TTC549 (cell line): ENCODE results near the gene BBS1.

Source experiments
- FAIRE-seq: peaks from 2 replicates; lab custom pipeline; 2012; peaks lifted over from hg19 to GRCh38; lab: Jason Lieb, UNC

BBS1 gene

DNA sequence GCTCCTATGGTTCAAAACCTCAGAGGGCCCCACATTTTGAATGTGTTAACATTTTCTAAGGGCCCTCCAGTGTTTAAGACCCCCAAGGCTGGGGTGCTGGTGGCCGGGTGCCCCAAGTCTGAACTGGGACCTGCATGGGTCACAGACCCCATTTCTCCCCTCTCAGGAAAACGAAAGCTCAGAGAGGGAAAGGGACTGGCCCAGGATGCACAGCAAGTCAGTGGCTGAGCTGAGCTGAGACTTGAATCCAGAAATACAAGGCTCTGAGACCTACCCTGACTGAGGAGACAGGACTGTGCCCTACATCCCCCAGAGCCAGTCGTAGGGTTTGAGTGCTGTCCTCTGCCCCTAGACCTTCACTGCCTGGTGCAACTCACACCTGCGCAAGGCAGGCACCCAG is 40.5 kb downstream of the BBS1 start:
- FAIRE-seq: no peak

DNA sequence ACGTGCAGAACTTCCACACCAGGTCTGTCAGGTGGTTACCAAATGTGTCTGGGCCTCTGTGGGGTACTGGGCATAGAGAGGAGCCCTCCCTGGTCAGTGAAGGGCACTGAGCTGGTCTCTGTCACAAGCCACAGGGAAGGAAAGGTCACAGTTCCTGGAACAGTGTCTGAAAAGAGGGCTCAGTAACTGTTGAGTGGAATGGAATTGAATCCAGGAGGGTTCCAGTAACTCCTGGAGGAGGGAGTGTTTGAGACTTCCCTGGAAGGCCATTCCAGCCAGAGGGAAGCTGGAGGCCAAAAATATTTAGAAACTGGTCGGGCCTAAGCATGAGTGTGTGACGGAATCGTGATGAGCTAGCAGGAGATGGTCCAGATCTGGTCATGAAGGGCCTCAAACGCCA is 44.2 kb downstream of the BBS1 start:
- no peak for FAIRE-seq

DNA sequence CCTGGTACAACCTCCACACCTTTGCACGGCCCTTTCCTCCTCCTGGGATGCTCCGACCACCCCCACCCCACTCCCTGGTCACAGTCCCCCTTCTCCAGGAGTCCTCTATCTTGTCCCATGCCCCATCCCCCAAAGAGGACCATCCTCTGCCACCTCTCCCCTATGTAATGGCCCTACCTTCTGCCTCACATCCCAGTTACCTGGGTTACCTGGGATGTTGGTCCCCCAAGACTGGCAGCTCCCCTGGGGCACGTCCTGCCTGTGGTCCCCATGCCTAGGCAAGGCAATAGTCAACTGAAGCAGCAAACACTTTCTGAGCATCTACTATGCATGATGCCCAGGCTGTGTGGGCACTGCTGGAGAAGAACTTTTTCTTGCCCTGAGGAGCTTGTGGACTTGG is 45.0 kb downstream of the BBS1 start:
- FAIRE-seq: no peak

DNA sequence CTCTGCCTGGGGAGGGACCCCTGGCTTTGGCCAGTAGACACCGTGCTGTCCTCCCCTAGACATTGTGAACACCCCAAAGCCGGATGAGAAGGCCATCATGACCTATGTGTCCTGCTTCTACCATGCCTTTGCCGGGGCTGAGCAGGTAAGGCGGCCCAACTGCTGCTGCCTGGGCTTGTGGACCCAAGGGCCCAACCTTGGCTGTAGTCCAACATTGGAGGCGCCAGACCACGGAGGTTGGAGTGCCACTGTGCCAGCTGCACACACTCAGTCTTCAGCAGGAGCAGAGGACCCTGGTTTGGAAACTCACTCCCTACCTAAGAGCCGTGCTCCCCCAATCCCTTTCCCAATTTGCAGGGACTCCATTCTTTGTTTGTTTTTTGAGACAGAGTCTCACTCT is 45.7 kb downstream of the BBS1 start:
- no peak for FAIRE-seq

DNA sequence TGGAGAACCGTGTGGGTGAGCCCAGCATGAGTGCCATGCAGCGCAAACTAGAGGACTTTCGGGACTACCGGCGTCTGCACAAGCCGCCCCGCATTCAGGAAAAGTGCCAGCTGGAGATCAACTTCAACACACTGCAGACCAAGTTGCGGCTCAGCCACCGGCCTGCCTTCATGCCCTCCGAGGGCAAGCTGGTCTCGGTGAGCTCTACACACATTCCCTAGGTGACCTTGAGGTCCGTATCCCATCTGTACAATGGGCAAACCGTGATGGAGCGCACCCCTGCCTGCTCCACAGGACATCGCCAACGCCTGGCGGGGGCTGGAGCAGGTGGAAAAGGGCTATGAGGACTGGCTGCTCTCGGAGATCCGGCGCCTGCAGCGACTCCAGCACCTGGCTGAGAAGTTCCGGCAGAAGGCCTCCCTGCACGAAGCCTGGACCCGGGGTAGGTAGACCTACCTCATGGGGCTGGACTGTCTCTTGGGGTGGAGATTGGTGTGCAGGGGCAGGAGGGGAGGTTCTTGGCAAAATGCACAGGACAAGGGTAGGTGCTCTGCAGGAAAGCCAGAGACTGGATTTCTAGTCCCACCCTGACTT is 47.4 kb downstream of the BBS1 start:
- no peak for FAIRE-seq

DNA sequence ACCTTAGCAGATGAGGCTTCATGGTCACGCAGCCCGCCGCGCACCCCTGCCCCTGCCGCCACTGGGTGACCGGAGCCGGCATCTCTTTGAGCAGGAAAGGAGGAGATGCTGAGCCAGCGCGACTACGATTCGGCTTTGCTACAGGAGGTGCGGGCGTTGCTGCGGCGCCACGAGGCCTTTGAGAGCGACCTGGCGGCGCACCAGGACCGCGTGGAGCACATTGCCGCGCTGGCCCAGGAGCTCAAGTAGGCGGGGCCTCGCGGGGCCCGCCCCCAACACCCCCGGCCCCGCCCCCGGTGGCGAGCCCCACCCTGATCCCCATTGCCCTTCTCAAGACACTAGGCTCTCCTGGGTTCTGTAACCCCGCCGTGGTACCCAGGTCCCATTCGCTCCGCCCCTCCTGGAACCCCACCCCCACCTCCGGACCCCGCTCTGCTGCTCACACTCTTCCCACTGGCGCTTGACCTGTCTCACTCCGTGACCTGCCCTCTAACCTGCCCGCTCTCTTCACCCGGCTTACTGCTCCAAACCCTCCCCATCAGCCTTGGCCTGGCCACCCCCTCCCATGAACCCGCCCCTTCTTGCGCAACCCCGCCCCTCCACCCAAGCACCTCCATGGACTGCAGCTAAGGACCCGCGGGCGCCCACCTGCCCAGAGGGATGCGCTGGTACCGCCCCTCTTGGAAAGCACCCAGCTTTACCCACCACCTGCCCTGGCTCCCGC is 48.9 kb downstream of the BBS1 start:
- FAIRE-seq: no peak

DNA sequence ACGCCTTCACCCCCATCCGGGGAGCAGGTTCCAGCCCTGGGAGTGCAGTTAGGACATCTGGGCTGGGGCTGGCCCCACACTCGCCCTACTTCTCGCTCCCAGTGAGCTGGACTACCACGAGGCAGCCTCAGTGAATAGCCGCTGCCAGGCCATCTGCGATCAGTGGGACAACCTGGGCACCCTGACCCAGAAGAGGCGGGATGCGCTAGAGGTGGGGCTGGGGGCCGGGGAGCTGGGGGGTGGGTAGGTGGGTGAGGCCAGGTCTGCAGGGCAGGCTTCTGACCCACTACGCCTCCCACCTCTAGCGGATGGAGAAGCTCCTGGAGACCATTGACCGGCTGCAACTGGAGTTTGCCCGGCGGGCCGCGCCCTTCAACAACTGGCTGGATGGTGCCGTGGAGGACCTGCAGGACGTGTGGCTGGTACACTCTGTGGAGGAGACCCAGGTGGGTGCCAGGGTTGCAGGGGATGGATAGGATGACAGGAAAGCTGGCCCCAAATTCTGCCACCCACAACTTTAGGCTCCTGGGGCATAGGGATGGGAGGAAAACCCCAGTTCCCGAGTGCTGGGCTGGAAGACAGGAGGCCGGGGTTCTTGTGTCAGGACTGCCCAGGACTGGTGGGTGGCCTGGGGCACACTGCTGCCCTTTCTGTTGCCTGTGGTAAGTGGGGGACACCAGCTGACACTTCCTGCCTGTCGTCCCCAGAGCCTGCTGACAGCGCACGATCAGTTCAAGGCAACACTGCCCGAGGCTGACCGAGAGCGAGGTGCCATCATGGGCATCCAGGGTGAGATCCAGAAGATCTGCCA is 49.6 kb downstream of the BBS1 start:
- no peak for FAIRE-seq

DNA sequence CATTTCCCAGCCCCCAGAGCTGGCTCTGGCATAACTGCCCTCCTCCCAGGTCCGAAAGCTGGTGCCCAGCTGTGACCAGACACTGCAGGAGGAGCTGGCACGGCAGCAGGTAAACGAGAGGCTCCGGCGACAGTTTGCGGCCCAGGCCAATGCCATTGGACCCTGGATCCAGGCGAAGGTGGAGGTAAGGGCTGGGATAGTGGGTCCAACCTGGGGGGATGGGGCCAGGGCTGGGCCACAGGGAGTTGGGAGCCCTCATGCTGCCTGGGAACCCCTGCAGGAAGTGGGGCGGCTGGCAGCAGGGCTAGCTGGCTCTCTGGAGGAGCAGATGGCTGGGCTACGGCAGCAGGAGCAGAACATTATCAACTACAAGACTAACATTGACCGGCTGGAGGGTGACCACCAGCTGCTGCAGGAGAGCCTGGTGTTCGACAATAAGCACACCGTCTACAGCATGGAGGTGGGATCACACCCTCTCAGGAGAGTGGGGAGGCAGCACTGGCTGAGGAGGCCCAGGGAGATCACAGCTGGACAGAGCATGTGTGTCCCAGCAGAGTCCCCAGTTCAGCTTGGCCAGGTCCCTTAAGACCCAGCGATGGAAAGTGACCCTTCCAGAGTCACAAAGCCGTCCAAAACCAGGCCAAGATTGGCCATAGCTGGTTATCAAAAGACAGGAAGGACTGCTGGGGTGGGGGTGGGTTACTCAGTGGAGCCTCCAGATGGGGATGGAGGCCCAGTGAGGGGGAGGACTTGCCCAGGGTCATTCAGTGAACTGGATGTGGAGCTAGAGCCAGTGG is 50.9 kb downstream of the BBS1 start:
- no peak for FAIRE-seq

DNA sequence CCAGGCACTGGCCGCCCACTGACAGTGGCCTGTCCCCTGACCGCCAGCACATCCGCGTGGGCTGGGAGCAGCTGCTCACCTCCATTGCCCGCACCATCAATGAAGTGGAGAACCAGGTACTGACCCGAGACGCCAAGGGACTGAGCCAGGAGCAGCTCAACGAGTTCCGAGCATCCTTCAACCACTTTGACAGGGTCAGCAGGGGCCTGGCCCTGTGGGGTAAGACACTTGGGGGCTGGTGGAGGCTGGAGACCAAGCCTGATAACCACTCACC is 51.5 kb downstream of the BBS1 start:
- FAIRE-seq: no peak

DNA sequence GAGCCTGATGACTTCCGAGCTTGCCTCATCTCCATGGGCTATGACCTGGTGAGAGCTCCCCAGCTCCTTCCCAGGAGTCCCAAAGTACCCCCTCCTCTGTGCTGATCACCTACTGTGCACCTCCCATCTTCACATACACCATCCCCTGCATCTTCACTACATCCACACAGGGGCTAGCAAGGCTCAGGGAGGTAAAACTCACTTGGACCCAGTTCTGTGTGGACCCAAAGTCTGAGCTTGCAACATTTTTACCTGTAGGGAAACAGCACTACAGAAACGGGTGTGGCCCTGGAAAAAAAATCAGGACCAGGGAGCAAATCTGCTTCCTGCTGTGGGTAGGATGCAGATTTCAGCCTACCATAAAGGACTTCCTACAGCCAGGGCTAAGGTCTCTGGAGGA is 51.8 kb downstream of the BBS1 start:
- no peak for FAIRE-seq

DNA sequence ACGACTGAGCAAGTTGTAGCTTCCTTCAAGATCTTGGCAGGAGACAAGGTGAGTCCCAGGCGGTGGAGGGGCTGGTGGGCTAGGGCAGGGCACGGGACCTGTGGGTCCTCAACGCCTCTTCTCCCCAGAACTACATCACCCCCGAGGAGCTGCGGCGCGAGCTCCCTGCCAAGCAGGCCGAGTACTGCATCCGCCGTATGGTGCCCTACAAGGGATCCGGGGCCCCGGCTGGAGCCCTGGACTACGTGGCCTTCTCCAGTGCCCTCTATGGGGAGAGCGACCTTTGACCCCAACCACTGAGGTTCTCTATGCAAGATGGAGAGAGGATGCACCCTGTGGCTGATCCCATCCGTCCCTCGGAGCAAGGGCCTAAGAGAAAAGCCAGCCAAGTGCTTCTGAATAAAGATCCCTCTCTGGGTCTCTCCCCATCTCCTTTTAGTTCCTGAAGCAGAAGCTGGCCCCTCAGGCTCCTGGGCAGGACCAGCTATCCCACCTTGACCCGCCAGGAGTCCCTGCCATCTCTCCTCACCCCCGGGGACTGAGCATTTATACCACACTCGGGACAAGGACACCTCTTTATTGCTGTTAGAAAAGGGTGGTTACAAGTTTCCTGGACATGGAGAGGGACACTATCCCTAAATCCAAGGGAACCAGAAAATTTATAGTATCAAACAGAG is 52.6 kb downstream of the BBS1 start:
- FAIRE-seq: no peak

DNA sequence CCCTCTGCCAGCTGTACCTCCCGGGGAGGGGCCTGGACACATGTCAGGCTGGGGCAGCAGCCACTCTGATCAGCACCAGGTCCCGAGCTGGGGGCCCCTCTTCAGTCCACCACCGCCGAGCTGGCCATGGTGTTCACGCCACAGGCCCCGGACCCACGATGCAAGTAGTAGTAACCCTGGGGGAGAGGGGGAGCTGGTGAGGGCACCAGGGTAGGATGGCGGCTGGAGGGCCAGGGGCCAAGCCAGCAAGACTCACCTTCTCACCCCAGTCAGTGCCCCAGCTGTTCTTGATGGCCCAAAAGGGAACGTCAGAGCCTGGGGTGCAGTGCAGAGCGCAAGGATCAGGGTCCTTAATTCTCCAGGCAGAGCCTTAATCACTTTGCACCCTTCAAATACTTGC is 53.4 kb downstream of the BBS1 start:
- no peak for FAIRE-seq

DNA sequence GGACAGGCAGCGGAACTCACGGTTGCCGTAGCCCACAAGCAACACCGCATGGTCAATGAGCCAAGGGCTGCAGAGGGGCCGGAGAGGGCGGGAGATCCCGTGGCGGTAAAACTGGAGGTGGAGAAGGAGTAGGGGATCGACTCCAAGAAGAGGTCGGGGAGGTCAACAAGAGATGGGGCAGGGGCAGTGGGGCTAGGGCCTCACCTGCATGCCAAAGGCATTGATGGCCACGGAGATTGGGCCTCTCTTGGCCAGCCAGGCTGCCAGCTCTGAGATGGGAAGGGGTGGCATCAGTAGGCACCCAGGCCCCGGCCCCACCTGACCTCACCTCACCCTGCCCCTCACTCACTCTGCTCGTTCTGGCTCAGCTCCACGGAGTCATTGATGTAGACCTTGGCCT is 54.1 kb downstream of the BBS1 start:
- no peak for FAIRE-seq

DNA sequence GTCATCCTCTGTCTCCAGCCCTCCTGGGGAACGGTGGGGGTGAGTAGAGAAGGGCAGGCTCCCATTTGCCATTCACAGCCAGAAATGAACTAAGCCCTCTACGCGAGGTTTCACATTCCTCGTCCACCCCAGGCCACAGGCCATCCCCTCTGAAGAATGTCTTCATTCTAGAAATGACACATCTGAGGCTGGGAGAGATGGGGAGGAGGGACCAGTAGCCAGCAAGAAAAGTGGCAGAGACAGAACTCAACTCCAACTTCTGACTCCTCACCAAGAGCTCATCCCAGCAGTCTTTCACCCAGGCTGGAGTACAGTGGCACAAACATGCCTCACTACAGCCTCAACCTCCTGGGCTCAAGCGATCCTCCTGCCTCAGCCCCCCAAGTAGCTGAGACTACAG is 54.5 kb downstream of the BBS1 start:
- no peak for FAIRE-seq

DNA sequence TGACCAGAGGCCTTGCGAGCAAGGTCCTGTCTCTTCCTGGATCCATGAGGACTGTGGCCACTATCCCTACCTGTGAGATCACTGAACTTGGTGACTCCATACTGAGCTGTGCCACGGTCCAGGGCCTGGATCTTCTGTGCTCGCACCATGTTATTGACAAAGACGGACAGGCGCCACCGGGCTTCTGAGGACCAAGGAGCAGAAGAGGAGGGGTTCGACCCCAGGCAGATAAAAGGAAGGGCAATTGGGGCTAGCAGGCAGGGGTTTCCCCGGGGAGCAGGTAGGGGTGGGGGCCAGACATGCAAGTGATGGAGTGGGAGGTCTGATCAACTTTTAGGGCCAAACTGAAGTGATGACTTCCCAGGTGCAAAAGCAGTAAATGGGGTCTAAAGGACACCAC is 55.8 kb downstream of the BBS1 start:
- no peak for FAIRE-seq

DNA sequence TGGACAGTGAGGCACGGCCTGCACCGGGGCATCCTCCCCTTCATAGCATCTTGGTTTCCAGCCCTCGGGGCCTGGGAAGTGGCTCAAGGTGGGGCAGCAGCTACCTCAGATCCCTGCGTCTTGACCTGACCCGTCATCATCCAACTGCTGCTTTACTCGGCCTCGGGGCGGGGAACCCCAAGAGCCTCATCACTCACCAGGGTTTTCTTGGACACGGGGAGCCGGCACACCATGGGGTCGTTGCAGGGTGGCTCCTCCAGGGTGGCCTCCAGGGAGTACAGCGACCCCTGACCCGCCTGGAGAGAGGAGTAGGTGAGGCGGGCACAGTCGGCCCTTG is 57.3 kb downstream of the BBS1 start:
- FAIRE-seq: no peak

DNA sequence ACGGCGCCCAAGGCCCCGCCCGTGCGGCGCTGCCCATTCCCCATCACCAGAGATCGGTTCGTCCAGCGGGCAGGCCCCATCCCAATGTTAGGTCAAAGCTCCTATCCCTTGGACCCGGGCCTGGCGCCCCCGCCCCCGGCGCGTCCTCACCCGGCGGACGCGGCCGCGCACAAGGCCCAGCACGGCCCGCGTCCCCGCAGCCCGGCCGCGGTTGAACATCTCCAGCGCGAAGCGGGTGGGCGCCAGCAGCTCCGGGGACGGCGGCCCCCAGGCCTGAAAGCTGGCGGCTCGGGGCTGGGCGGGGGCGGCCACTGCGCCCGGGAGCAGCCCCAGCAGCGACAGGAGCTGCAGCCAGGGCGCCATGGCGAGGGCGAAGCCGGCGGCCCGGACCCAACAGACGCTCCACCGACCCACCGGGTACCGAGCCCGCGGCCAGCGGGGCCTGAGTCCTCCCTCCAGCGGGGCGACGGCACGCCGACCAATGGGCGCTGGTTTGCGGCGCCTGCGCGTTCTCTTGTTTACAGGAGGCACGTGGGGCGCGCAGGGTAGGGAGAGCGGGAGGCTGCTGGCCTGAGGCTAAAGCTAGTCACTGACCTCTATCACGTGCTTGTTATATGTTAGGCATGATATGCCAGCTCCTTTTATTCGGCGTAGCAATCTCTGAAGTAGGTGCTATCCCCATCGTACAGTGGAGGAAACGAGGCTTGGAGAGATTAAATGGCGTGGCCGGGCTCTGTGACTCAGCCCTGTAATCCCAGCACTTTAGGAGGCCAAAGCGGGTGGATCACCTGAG is 57.9 kb downstream of the BBS1 start, which contains the start of gene CTSF:
Gene CTSF, minus strand, starts transcription at position 483 of the 793 bp plus-strand sequence. Its CDS starts 120 bp downstream, at position 363.
- FAIRE-seq: no peak

DNA sequence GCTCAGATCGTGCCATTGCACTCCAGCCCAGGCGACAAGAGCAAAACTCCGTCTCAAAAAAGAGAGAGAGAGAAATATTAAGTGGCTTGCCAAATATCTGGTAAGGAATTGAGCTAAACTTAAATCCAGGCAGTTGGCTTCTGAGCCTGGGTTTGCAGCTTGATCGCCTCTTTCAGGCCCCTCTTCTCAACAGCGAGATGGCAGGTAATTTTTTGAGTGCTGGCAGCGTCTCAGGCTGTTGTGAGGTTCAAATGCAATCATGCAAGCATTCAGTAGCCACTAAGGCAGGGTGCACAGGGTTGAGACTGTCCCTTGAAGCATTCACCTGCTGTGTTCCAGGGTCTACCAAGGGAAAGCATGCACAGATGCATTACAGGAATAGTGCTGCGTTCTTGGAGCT is 58.6 kb downstream of the BBS1 start:
- FAIRE-seq: no peak

DNA sequence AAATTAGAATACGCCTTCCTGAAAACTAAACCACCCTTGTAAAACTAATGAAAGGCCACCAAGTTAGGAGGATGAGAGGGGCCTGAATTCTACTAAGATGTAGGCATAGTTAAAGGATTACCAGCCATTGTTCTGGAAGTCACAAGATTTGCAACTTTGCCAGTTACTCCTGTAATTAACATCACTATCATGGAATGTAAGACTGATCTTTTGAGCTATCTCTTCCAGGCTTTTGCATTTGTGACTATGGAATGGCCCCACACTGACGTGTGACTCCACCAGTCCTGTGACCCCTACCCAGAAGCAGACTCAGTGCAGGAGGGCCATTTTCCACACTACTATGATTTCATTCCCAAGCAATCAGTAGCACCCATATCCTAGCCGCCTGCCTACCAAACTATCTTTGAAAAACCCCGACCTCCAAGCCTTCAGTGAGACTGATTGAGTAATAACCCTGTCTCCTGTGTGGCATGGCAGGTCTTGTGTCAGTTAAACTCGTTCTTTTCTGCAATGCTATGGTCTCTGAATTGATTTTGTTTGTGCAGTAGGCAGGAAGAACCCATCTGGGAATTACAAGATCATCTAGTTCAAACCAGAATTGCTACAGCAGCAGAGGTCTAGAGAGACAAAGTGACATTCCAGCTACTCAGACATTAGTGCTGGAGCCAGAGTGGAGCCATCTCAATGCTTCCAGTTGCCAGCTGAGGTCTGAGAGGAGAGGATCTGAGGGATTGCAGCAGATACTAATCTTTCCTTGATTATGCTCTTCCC is 59.8 kb downstream of the BBS1 start:
- FAIRE-seq: no peak

DNA sequence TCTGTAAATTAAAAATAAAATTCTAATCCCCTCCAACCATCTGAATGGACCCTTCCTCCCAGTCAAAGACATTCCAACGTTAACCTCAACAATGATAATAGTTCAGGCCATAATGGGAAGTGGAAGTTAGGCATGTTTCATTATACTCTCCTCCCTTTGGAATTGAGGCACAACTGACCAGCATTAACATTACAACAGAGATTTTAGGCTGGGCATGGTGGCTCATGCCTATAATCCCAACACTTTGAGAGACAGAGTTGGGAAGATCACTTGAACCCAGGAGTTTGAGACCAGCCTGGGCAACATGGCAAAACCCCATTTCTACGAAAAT is 60.4 kb downstream of the BBS1 start:
- FAIRE-seq: no peak

DNA sequence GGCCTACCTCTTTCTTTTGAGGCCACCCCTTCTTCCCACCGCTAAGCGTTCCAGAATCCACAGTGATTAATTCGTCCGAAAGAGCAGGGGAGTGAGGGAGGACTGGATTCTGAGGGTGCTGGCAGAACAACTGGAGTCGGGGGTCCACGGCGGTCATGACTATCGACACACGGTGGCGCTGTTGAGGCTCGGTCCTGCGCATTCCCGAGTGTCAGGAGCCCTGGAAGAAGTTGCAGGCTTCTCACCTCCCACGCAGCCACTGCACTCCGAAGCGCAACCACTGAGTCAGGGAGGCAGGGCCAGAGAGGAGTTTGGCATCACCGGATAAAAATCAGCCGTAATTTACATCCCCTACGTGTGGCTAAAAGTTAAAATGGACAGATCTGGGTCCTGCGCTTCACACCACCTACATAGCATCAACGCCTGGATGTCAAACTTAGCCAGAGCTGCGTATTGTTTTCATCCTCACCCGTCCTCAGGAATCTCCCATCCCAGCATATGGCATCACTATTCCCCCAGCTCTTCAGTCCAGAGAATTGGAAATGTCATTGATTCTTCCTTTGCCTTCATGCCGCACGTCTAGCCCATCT is 68.7 kb downstream of the BBS1 start:
- no peak for FAIRE-seq
